Thymus (tissue), 11 donors: ENCODE data around the gene PTPRA. TPM values are rescaled to one million over a fixed set of nuclear protein-coding genes. Genes with fewer than 3 reads are reported as not detected.

ENCODE experiments used
- DNase-seq, 9 donors: peaks; one replicate each; pipeline ENCODE4 v3.0.0-alpha.2; 2013; ENCODE audit warnings: low spot score in 9 of 9, low read depth in 6 of 9, missing footprints in 1 of 9
- H3K27ac ChIP-seq, 2 donors: one replicate each; pipeline ENCODE4 v1.5.1; 2013; ENCODE audit warnings: control low read depth in 1 of 2, low read depth in 1 of 2, low read length in 1 of 2, mild to moderate bottlenecking in 1 of 2, moderate library complexity in 1 of 2
- H3K27me3 ChIP-seq, 2 donors: one replicate each; pipeline ENCODE4 v1.5.1; 2013; ENCODE audit warnings: low read length in 1 of 2; ENCODE audit not compliant: control insufficient read depth in 2 of 2, insufficient read depth in 1 of 2
- H3K36me3 ChIP-seq, 2 donors: one replicate each; pipeline ENCODE4 v1.5.1; 2013; ENCODE audit warnings: low read length in 1 of 2, mild to moderate bottlenecking in 1 of 2, moderate library complexity in 1 of 2; ENCODE audit not compliant: control insufficient read depth in 2 of 2, insufficient read depth in 2 of 2
- H3K4me1 ChIP-seq, 2 donors: one replicate each; pipeline ENCODE4 v1.5.1; 2013; ENCODE audit warnings: low read length in 2 of 2; ENCODE audit not compliant: control insufficient read depth in 2 of 2, insufficient read depth in 2 of 2
- H3K4me3 ChIP-seq, 2 donors: one replicate each; pipeline ENCODE4 v1.5.1; 2013; ENCODE audit warnings: low read length in 2 of 2, control low read depth in 1 of 2, mild to moderate bottlenecking in 1 of 2
- H3K9me3 ChIP-seq, 2 donors: one replicate each; pipeline ENCODE4 v1.5.1; 2013; ENCODE audit warnings: low read length in 1 of 2, mild to moderate bottlenecking in 1 of 2; ENCODE audit not compliant: control insufficient read depth in 2 of 2, insufficient read depth in 1 of 2
- WGBS: extraction: QIAGEN DNeasy Blood & Tissue Kit; methylation state at CpG from one replicate; pipeline ENCODE4 v1.1.7; 2013; 5-methylcytosine and 5-hydroxymethylcytosine counted together
- polyA plus RNA-seq: library from polyadenylated mRNA; stranded (reverse); fragments of 200-250 nt; gene quantifications from one replicate; pipeline ENCODE4 v1.2.3, GENCODE V29; 2013
- total RNA-seq: library from RNA; stranded (reverse); fragments of 120-200 nt; gene quantifications from one replicate; pipeline ENCODE4 v1.2.4, GENCODE V29; 2013
- donor health status: healthy.

The PTPRA gene
- total and polyA plus RNA-seq, 2 donors = 35.5 to 55.0 TPM

DNA sequence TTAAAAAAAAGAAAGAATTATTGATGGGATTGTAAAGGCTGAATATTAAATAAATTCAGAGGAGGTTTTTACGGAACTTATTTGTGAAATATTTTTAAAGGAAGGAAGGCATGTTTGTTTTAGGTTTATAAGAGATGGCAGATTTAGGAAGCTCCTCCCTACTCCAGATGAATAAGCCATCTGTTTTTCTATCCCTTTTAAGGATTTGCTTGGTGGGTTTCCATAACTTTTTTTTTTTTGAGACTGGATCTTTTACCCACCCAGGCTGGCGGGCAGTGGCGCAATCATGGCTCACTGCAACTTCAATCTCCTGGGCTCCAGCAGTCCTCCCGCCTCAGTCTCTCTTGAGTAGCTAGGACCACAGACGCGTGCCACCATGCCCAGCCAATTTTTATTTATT lies 30.4 kb downstream of the PTPRA start:
- Histone ChIP-seq H3K4me3 (no peak overlapping the region), H3K4me1 (peaks cover 10 to 14% of the 10 kb centered on the region in 2 donors), H3K27ac (no peak overlapping the region), H3K36me3 (no peaks in the 10 kb centered on the region), H3K9me3 (no peaks in the 10 kb centered on the region), H3K27me3 (no peaks in the 10 kb centered on the region)
- WGBS = 98% methylated on average over 6 of the region's 6 CpGs
- no peak for DNase-seq

DNA sequence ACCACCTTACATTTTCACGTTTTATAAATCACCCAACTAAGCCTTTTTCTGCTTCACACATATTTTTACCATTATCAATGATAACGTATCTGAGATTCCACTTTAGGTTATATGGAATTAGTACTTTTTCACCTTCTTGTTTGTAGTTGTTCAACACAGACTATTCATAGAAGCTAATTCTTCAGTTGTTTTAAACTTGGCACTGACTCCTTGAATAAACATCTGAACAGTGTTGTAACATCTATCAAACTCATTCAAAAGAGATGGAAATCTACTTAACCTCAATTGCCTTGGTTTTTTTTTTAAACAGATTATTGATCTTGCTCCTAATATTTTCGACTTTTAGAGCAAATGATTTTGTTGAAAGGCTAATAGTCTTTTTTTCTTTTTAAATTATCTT lies 34.2 kb downstream of the PTPRA start:
- Histone ChIP-seq H3K4me3 (no peak overlapping the region), H3K36me3 (no peaks in the 10 kb centered on the region), H3K27me3 (no peaks in the 10 kb centered on the region), H3K9me3 (no peaks in the 10 kb centered on the region), H3K27ac (no peak overlapping the region), H3K4me1 (no peaks in the 10 kb centered on the region)
- 97% methylated on average over 3 of the region's 3 CpGs for WGBS
- DNase-seq = no peak

DNA sequence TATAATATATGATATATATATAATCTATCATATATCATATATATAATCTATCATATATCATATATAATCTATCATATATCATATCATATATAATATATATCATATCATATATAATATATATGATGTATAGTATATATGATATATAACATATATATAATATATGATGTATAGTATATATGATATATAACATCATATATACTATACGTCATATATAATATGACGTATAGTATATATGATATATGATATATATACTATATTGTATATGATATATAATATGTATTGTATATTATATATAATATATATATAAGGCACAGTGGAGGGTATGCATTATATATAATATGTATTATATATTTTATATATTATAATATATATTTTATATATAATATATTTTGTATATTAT lies 36.7 kb downstream of the PTPRA start:
- Histone ChIP-seq H3K27ac (no peak overlapping the region), H3K27me3 (no peaks in the 10 kb centered on the region), H3K4me1 (no peaks in the 10 kb centered on the region), H3K36me3 (no peaks in the 10 kb centered on the region), H3K4me3 (no peak overlapping the region), H3K9me3 (no peaks in the 10 kb centered on the region)
- 97% methylated on average over 2 of the region's 2 CpGs for WGBS
- no peak for DNase-seq

DNA sequence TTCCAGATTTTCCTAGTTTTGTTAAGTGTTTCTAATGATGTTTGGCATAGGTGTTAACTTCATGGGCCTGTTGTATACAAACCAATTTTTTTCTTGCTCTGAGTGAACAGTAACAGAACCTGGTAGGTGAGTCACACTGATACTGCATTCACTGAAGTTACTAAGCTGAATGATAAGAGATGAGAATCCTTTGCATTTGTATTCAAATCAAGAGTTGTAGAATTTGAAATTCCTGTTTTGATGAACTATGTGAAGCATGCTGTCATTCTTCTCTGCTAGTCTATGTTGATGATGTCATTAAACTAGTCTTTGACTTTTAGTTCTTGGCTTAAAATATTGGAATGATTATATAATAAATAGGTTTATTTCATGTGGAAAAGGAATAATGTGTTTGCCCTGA lies 37.9 kb downstream of the PTPRA start:
- Histone ChIP-seq H3K4me1 (no peaks in the 10 kb centered on the region), H3K27ac (no peak overlapping the region), H3K9me3 (no peaks in the 10 kb centered on the region), H3K27me3 (no peaks in the 10 kb centered on the region), H3K4me3 (no peak overlapping the region), H3K36me3 (no peaks in the 10 kb centered on the region)
- DNase-seq = no peak

DNA sequence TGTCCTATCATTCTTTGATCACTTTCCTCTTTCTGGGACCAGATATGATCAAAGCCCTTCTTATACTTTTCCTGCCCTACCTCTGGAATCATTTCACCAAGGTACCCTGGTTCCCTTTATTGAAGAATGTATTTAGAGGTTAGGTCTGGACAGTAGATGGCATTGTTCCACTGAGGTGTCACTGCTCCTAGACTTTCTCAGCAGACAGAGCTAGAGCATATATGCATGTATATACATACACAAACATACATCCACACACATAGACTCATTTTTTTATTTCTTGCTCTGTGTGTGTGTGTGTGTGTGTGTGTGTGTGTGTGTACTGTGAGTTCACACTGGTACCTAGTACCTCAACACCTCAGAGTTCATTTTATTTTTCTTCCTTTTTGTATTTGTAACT lies 40.9 kb downstream of the PTPRA start:
- H3K9me3 ChIP-seq = no peaks in the 10 kb centered on the region
- H3K27me3 ChIP-seq = no peaks in the 10 kb centered on the region
- H3K27ac ChIP-seq = no peak overlapping the region
- H3K4me1 ChIP-seq = no peaks in the 10 kb centered on the region
- DNase-seq = peak in 2 of 9 donors; percentile 11 to 12
- no peaks in the 10 kb centered on the region for H3K36me3 ChIP-seq
- no peak overlapping the region for H3K4me3 ChIP-seq

DNA sequence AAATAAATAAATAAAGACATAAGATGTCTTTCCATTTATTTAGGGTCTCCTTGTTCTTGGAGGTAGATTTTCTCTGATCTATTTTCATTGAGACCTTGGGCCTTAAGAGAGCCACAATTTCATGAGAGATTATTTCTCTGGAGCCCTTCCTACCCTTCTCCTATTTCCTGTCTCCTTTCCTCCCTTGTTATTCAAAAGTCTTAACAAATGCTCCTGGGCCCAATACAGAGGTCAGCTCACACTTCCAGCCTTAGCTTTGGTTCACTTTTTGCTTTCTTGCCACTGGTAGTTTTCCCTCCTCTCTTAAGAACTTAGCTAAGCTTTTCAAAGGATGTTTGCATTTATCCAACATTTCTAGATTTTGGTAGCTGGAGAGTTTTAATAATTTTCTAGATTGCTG lies 44.0 kb downstream of the PTPRA start:
- Histone ChIP-seq H3K4me1 (no peaks in the 10 kb centered on the region), H3K27me3 (no peaks in the 10 kb centered on the region), H3K36me3 (peaks cover 0 to 4% of the 10 kb centered on the region in 2 donors), H3K27ac (no peak overlapping the region), H3K4me3 (no peak overlapping the region), H3K9me3 (no peaks in the 10 kb centered on the region)
- no peak for DNase-seq

DNA sequence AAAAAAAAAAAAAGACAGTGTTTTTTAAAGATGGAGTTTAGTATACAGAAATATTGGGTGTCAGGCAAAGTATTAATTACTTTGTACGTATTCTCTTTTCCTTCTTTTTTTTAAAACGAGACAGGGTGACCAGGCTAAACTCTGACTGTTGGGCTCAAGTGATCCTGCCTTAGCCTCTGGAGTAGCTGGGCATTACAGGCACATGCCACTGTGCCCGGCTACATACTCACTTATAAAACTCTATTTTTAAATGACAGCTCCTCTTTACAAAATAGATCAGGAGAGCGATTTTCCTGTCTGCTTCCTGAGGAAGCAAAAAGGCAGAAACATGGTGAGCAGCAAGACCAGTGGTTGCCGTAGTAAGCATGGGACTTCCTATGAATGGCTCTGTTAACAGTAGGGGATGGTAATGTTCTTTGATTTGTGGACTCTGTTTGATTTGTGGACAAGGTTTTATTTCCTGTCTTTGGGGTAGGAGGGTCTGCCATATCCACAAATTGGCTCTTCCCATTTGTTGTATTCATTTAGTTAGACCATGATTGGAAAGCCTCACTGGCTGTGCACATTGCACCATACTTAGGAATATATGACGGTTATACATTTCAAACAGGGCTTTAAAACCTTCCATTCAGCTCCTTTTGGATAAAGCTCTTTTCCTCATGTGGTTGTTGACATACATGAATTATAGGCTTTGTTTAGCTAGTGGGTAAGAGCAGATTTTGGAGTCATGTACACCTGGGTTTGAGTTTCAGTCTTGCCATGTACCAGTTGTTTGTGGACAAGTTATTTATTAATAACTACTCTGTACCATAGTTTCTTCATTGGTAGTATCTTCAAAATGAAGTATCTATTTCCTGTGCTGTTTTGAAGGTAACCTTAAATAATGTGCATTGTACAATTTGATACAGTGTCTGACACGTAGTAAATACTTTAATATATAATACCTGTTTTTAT lies 45.1 kb downstream of the PTPRA start:
- H3K9me3 ChIP-seq = no peaks in the 10 kb centered on the region
- H3K27me3 ChIP-seq = no peaks in the 10 kb centered on the region
- WGBS = 85% methylated on average over 7 of the region's 7 CpGs
- H3K4me3 ChIP-seq = no peak overlapping the region
- peaks cover 0 to 4% of the 10 kb centered on the region in 2 donors for H3K36me3 ChIP-seq
- H3K4me1 ChIP-seq = no peaks in the 10 kb centered on the region
- no peak for DNase-seq
- H3K27ac ChIP-seq = no peak overlapping the region

DNA sequence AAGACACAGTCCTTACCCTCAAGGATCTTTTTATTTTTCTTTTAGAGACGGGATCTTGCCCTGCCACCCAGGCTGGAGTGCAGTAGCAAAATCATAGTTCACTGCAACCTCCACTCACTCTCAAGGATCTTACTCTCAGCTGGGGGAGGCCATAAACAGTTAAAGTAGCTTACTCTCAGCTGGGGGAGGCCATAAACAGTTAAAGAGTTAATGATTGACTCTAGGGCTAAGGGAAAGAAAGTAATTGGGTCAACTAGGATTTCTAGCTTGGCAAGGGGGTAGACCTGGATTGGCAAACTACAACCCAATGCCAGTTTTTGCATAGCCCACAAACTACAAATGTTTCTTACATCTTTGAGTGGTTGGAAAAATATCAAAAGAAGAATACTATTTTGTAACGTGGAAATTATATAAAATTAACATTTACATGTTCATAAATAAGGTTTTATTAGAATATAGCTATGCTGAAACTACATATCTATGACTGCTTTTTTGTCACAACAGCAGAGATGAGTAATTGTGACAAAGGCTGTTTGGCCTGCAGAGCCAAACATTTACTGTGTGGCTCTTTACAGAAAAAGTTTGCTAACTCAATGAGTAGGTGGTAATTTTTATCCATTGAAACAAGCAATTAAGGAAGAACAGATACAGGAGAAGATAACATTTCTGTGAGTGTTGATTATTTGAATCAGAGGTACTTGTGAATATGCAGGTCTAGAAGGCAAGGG lies 46.4 kb downstream of the PTPRA start:
- no peaks in the 10 kb centered on the region for H3K4me1 ChIP-seq
- no peak overlapping the region for H3K27ac ChIP-seq
- H3K27me3 ChIP-seq = no peaks in the 10 kb centered on the region
- H3K9me3 ChIP-seq = no peaks in the 10 kb centered on the region
- 92% methylated on average over 2 of the region's 2 CpGs for WGBS
- DNase-seq = no peak
- H3K36me3 ChIP-seq = peaks cover 7 to 11% of the 10 kb centered on the region in 2 donors
- H3K4me3 ChIP-seq = no peak overlapping the region

DNA sequence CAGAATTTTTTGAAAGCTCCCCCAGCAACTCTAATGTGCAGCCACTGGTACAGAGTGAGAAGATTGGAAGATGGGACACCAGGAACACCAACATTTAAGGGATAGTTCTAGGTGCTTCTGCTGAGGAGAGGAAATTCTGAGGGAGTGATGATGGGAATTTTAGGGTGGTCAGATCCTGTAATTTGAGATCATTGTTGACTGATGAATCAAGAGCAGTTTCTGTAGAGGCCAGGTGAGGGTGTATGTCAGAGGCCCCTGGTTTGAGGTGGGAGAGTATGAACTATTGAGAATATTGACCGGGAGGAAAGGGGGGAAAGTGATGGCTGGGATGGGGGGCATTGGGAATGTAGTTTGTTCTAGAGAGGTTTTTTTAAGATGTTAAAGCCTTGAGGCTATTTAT lies 47.2 kb downstream of the PTPRA start:
- Histone ChIP-seq H3K4me1 (no peaks in the 10 kb centered on the region), H3K27me3 (no peaks in the 10 kb centered on the region), H3K36me3 (peaks cover 7 to 18% of the 10 kb centered on the region in 2 donors), H3K27ac (no peak overlapping the region), H3K9me3 (no peaks in the 10 kb centered on the region), H3K4me3 (no peak overlapping the region)
- 94% methylated on average over 1 of the region's 1 CpG for WGBS
- DNase-seq = no peak
